ENCODE data around the gene TMEM234.

The TMEM234 gene

GRCh38 chr1:32239337-32239736, 17.2 kb upstream of the TMEM234 start:
- WGBS, 2 experiments (ENCODE audit: insufficient coverage in 2 of 2) = 50 to 72% methylated on average over 2 of the region's 4 CpGs
- H3K4me3 ChIP-seq (ENCODE audit: extremely low read depth, insufficient read depth, low read length, poor library complexity, severe bottlenecking) = no peak overlapping the region
- no peak overlapping the region for H3K27ac ChIP-seq (ENCODE audit: low read depth, low read length, severe bottlenecking)

GRCh38 chr1:32234792-32235191, 12.6 kb upstream of the TMEM234 start:
- Histone ChIP-seq H3K9me3 (ENCODE audit: control insufficient read depth, low read length) (no peaks in the 10 kb centered on the region), H3K4me3 (ENCODE audit: extremely low read depth, insufficient read depth, low read length, poor library complexity, severe bottlenecking) (no peak overlapping the region), H3K4me1 (ENCODE audit: control insufficient read depth, insufficient read depth, low read length, poor library complexity, severe bottlenecking) (no peaks in the 10 kb centered on the region), H3K36me3 (ENCODE audit: control insufficient read depth, insufficient read depth, low read length) (peaks cover 37% of the 10 kb centered on the region), H3K27ac (ENCODE audit: low read depth, low read length, severe bottlenecking) (no peak overlapping the region)
- 90 to 91% methylated on average over 4 to 7 of the region's 7 CpGs for WGBS, 2 experiments (ENCODE audit: insufficient coverage in 2 of 2)

More at GRCh38 chr1:32239337-32239736, 17.2 kb upstream of the TMEM234 start:
- Histone ChIP-seq H3K9me3 (ENCODE audit: control insufficient read depth, low read length) (no peaks in the 10 kb centered on the region), H3K4me1 (ENCODE audit: control insufficient read depth, insufficient read depth, low read length, poor library complexity, severe bottlenecking) (peaks cover 13% of the 10 kb centered on the region), H3K36me3 (ENCODE audit: control insufficient read depth, insufficient read depth, low read length) (peaks cover 6% of the 10 kb centered on the region)

DNA sequence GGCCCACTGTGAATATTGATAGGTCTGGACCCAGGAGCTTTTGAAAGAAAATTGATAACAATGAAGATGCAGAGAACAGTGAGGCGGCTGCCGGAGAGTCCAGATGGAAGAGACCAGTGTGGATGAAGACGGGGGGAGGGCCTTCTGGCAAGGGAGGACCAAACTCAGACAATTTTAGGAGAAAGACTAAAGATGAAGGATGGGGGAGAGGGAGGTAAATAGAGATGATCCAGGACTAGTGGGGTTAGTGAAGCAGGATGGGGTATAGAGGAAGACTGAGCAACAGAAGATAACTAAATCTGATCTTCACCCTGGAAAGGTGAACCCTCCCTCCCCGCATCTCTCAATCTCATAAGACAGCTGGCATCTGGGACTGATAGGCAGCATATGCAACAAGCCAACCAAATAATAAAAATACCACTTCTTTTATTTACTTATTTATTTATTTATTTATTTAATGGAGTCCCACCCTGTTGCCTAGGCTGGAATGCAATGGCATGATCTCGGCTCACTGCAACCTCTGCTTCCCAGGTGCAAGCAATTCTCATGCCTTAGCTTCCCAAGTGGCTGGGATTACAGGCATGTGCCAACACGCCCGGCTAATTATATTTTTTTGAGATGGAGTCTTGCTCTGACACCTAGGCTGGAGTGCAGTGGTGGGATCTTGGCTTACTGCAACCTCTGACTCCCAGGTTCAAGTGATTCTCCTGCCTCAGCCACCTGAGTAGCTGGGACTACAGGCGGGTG, 10.6 kb upstream of the TMEM234 start:
- WGBS, 2 experiments (ENCODE audit: insufficient coverage in 2 of 2) = 93 to 98% methylated on average over 6 to 7 of the region's 8 CpGs

DNA sequence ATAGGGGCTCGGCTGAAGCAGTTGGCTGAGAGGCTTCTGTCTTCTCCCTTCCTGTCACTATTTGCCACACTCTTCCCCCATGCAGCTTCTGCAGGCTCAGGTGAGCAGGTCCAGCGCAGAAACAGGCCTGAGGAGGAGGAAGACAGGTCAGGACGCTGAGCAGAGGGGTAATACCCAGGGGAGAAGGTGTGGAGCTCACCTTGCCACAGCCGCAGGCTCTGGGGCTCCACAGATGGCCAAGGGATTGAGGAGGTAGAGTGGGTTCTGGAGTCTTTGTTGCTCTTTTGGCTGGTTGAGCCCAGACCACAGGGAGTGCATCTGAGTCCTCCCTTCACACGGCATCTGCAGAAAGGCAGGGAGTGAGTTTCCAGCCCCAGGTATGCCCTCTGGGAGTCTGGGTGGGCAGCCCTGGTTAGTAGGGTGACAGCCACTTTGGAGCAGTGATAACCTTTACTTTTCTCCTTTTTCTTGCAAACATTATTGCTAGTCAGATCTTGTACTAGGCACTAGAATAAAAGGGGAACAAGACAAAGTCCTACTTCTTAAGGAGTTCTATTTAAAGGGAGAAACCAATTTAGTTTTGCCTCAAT, 9.8 kb upstream of the TMEM234 start:
- 83 to 90% methylated on average over 4 to 5 of the region's 5 CpGs for WGBS, 2 experiments (ENCODE audit: insufficient coverage in 2 of 2)
- peaks cover 61% of the 10 kb centered on the region for H3K36me3 ChIP-seq (ENCODE audit: control insufficient read depth, insufficient read depth, low read length)
- H3K27ac ChIP-seq (ENCODE audit: low read depth, low read length, severe bottlenecking) = no peak overlapping the region
- H3K4me1 ChIP-seq (ENCODE audit: control insufficient read depth, insufficient read depth, low read length, poor library complexity, severe bottlenecking) = no peaks in the 10 kb centered on the region
- no peaks in the 10 kb centered on the region for H3K9me3 ChIP-seq (ENCODE audit: control insufficient read depth, low read length)
- no peak overlapping the region for H3K4me3 ChIP-seq (ENCODE audit: extremely low read depth, insufficient read depth, low read length, poor library complexity, severe bottlenecking)

More for the DNA sequence above, 10.6 kb upstream of the TMEM234 start:
- H3K36me3 ChIP-seq (ENCODE audit: control insufficient read depth, insufficient read depth, low read length) = peaks cover 53% of the 10 kb centered on the region
- no peak overlapping the region for H3K27ac ChIP-seq (ENCODE audit: low read depth, low read length, severe bottlenecking)
- H3K4me1 ChIP-seq (ENCODE audit: control insufficient read depth, insufficient read depth, low read length, poor library complexity, severe bottlenecking) = no peaks in the 10 kb centered on the region
- H3K9me3 ChIP-seq (ENCODE audit: control insufficient read depth, low read length) = no peaks in the 10 kb centered on the region
- no peak overlapping the region for H3K4me3 ChIP-seq (ENCODE audit: extremely low read depth, insufficient read depth, low read length, poor library complexity, severe bottlenecking)

GRCh38 chr1:32228771-32229170, 6.6 kb upstream of the TMEM234 start:
- Histone ChIP-seq H3K36me3 (ENCODE audit: control insufficient read depth, insufficient read depth, low read length) (peaks cover 80% of the 10 kb centered on the region), H3K4me3 (ENCODE audit: extremely low read depth, insufficient read depth, low read length, poor library complexity, severe bottlenecking) (no peak overlapping the region), H3K9me3 (ENCODE audit: control insufficient read depth, low read length) (no peaks in the 10 kb centered on the region), H3K4me1 (ENCODE audit: control insufficient read depth, insufficient read depth, low read length, poor library complexity, severe bottlenecking) (peaks cover under 1% of the 10 kb centered on the region), H3K27ac (ENCODE audit: low read depth, low read length, severe bottlenecking) (no peak overlapping the region)
- 80 to 100% methylated on average over 1 to 2 of the region's 3 CpGs for WGBS, 2 experiments (ENCODE audit: insufficient coverage in 2 of 2)

- no peak overlapping the region for H3K4me3 ChIP-seq (ENCODE audit: extremely low read depth, insufficient read depth, low read length, poor library complexity, severe bottlenecking)
- H3K36me3 ChIP-seq (ENCODE audit: control insufficient read depth, insufficient read depth, low read length) = peaks cover 65% of the 10 kb centered on the region
- no peaks in the 10 kb centered on the region for H3K9me3 ChIP-seq (ENCODE audit: control insufficient read depth, low read length)
- no peak overlapping the region for H3K27ac ChIP-seq (ENCODE audit: low read depth, low read length, severe bottlenecking)
- peaks cover 14% of the 10 kb centered on the region for H3K4me1 ChIP-seq (ENCODE audit: control insufficient read depth, insufficient read depth, low read length, poor library complexity, severe bottlenecking)
- WGBS, 2 experiments (ENCODE audit: insufficient coverage in 2 of 2) = 97 to 100% methylated on average over 2 to 3 of the region's 4 CpGs
These were observed 2.1 kb upstream of the TMEM234 start for GRCh38 chr1:32224285-32224684.

DNA sequence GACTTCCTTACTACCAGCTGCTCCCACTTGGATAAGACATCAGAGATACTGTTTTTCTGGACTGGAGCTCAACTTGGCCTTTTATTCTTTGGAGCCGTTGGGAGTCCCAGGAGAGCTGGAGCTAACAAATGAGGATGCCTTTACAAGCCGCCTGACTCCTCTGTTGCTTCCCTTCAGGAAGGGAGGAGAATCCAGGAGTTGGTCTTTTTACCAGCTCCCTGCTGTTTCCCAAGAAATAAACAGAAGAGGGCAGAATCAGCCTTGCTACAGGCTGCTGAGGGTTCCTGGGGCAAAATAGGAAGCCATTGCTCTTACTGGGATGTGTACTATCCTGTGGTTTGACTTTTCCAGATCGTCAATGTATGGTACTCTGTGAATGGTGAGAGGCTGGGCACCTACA, 1.5 kb upstream of the TMEM234 start:
- Histone ChIP-seq H3K36me3 (ENCODE audit: control insufficient read depth, insufficient read depth, low read length) (peaks cover 65% of the 10 kb centered on the region), H3K27ac (ENCODE audit: low read depth, low read length, severe bottlenecking) (no peak overlapping the region)
- WGBS, 2 experiments (ENCODE audit: insufficient coverage in 2 of 2) = 92 to 94% methylated on average over 3 of the region's 3 CpGs

DNA sequence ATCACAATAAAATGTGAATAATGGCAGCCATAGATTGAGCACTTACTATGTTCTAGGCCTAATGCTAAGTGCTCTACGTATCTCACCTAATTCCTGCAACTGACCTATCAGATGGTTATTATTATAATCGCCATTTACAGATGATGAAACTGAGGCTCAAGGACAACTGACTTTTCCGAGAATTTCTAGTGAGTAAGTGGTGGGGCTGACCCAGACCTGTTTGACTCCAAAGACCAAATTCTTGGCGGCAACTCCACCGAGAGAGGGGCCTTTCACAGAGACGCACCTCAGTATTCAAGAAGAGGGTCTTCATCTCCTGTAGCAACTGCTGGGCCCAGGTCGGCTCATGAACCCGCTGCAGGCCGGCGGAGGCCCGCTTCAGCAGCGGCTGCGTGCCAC, 573 bp downstream of the TMEM234 start:
- peaks cover 58% of the 10 kb centered on the region for H3K36me3 ChIP-seq (ENCODE audit: control insufficient read depth, insufficient read depth, low read length)
- H3K4me3 ChIP-seq (ENCODE audit: extremely low read depth, insufficient read depth, low read length, poor library complexity, severe bottlenecking) = peak overlapping the region; percentile 96
- WGBS, 2 experiments (ENCODE audit: insufficient coverage in 2 of 2) = 4 to 5% methylated on average over 10 to 12 of the region's 13 CpGs
- H3K27ac ChIP-seq (ENCODE audit: low read depth, low read length, severe bottlenecking) = peak overlapping the region; percentile 85
- no peaks in the 10 kb centered on the region for H3K9me3 ChIP-seq (ENCODE audit: control insufficient read depth, low read length)
- H3K4me1 ChIP-seq (ENCODE audit: control insufficient read depth, insufficient read depth, low read length, poor library complexity, severe bottlenecking) = peaks cover 14% of the 10 kb centered on the region

More for the DNA sequence above, 1.5 kb upstream of the TMEM234 start:
- Histone ChIP-seq H3K4me3 (ENCODE audit: extremely low read depth, insufficient read depth, low read length, poor library complexity, severe bottlenecking) (peak overlapping the region; percentile 2), H3K9me3 (ENCODE audit: control insufficient read depth, low read length) (no peaks in the 10 kb centered on the region), H3K4me1 (ENCODE audit: control insufficient read depth, insufficient read depth, low read length, poor library complexity, severe bottlenecking) (peaks cover 14% of the 10 kb centered on the region)

DNA sequence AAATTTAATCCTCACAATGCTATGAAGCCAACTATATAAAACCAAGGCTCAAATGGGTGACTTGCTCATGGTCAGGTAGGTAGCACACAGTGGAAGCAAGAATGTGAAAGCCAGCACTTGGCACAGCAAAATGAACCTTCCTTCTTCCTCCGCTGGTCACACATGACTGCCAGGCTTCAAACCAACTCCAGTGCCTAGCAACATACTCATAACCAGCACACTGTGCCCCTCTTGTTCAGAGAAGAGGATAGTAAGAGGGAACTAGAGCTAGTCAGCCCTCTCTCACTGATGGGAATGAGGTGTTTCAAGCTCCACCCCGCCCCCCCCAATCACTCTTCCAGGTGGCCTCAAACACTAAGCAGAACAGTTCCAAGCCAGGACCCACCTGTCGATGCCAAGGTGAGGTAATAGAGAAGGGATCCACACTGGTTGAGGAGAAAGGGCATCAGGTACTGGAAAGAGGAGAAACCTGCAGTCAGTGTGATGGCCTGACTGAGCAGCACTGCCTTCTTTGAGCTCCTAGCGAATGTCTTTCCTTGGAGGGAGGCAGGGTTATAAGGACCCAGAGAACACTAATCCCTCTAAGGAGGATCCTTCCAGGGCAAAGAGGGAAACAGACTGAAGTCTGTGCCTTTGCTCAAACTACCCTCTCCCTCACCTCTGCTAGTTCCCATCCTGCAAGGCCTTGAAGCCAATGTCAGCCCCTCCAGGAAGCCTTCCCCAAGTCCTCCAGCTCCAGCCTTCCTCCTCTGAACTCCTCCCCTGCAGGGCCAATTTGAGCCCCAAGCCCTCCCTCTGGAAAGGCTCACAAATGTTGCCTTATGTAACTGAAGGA, 1.2 kb downstream of the TMEM234 start:
- H3K4me3 ChIP-seq (ENCODE audit: extremely low read depth, insufficient read depth, low read length, poor library complexity, severe bottlenecking) = peak overlapping the region; percentile 96
- H3K27ac ChIP-seq (ENCODE audit: low read depth, low read length, severe bottlenecking) = no peak overlapping the region
- no peaks in the 10 kb centered on the region for H3K9me3 ChIP-seq (ENCODE audit: control insufficient read depth, low read length)
- 93 to 100% methylated on average over 2 of the region's 4 CpGs for WGBS, 2 experiments (ENCODE audit: insufficient coverage in 2 of 2)
- H3K36me3 ChIP-seq (ENCODE audit: control insufficient read depth, insufficient read depth, low read length) = peaks cover 57% of the 10 kb centered on the region
- peaks cover 14% of the 10 kb centered on the region for H3K4me1 ChIP-seq (ENCODE audit: control insufficient read depth, insufficient read depth, low read length, poor library complexity, severe bottlenecking)

- H3K36me3 ChIP-seq (ENCODE audit: control insufficient read depth, insufficient read depth, low read length) = peaks cover 54% of the 10 kb centered on the region
- H3K4me3 ChIP-seq (ENCODE audit: extremely low read depth, insufficient read depth, low read length, poor library complexity, severe bottlenecking) = no peak overlapping the region
- WGBS, 2 experiments (ENCODE audit: insufficient coverage in 2 of 2) = 93 to 95% methylated on average over 3 to 5 of the region's 7 CpGs
These were observed 3.1 kb downstream of the TMEM234 start for GRCh38 chr1:32219022-32219421.

More at GRCh38 chr1:32219022-32219421, 3.1 kb downstream of the TMEM234 start:
- H3K4me1 ChIP-seq (ENCODE audit: control insufficient read depth, insufficient read depth, low read length, poor library complexity, severe bottlenecking) = peaks cover 14% of the 10 kb centered on the region
- no peak overlapping the region for H3K27ac ChIP-seq (ENCODE audit: low read depth, low read length, severe bottlenecking)
- no peaks in the 10 kb centered on the region for H3K9me3 ChIP-seq (ENCODE audit: control insufficient read depth, low read length)

Data from mesodermal cell (in vitro differentiated cells).